GM18858 (cell line): ENCODE measurements around the gene ACAP3.

Source experiments
- ATAC-seq: cut with Tn5 transposase; IDR thresholded peaks from one replicate; pipeline ENCODE4 v1.9.1; 2021; ENCODE audit not compliant: unreplicated experiment

ACAP3 gene

GRCh38 chr1:1272341-1273208, 35.2 kb downstream of the ACAP3 start:
- no peak for ATAC-seq

GRCh38 chr1:1270813-1271212, 36.9 kb downstream of the ACAP3 start:
- no peak for ATAC-seq

DNA sequence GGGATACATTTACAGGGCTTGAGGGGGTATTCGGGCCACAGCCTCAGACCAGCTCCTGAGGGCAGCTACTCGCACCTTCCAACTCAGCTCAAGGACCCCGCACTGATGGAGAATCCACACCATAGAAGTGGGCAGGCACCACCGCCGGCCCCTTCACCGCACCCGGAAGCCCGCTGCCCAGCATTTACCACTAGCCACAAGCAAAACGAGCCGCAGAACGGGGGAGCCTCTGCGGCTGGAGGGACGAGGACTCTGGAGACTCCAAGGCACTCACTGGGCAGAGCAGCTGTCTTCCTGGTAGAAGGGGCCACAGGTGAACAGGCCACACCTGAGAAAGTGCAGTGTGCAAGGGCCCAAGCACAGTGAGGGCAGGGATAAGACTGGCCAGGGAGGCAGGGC, 39.4 kb downstream of the ACAP3 start:
- ATAC-seq: no peak

DNA sequence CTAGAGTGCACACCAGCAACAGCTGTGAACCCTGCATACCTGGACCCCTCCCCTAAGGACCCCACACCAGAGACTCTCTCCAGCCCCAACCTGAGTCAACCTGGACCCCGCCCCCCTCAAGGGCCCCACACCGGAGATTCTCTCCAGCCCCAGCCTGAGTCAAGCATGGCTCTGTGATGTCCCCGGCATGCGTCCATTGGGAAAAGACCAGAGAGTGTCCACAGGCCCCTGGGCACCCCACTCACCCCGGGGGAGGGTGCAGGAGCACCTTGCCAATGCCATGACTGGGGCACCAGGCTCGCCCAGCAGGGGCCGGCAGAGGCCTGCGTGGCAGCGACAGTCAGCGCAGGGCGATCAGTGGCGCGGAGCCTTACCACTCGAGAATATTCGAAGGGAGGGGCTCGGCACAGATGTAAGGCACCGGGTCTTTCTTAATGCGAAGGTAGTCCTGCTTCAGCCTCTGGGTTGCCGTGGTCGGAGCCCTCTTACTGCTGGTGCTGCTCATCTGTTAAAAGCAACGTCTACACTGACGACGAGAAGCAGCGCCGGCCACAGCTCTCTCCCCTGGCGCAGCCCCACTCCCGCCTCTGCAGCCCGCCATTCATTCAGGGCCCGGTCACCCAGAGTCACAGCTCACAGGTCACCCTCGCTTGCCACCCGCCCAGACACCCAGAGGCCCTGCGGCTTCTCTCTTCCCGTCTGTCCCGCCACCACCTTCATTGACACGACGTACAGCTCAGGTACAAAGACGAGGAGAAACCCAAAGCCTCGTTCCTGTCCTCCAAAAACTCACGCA, 40.0 kb downstream of the ACAP3 start:
- ATAC-seq: no peak

GRCh38 chr1:1264868-1265272, 42.9 kb downstream of the ACAP3 start:
- no peak for ATAC-seq

- no peak for ATAC-seq
These were observed 43.7 kb downstream of the ACAP3 start for GRCh38 chr1:1264026-1264425.

DNA sequence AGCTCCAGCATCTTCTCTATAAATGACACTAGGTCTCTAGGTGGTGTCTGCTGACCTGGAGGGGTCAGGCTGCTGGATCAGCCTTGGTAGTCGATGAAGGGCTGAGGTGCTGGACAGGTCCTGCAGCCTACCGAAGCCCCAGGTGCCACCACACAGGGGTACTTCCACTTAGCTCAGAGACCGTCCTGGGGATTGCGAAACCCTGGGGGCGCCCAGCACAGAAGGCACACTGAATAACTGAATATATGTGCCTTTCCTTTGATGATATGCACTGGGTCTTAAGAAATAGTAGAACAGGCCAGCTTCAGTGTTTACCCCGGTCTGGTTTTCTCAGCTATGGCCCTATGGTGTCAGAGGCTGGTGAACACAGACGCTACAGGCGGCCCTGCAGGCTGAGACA, 45.0 kb downstream of the ACAP3 start:
- ATAC-seq: no peak

GRCh38 chr1:1262071-1262470, 45.7 kb downstream of the ACAP3 start:
- no peak for ATAC-seq

GRCh38 chr1:1260843-1261560, 46.7 kb downstream of the ACAP3 start:
- no peak for ATAC-seq

GRCh38 chr1:1259951-1260600, 47.7 kb downstream of the ACAP3 start:
- no peak for ATAC-seq

DNA sequence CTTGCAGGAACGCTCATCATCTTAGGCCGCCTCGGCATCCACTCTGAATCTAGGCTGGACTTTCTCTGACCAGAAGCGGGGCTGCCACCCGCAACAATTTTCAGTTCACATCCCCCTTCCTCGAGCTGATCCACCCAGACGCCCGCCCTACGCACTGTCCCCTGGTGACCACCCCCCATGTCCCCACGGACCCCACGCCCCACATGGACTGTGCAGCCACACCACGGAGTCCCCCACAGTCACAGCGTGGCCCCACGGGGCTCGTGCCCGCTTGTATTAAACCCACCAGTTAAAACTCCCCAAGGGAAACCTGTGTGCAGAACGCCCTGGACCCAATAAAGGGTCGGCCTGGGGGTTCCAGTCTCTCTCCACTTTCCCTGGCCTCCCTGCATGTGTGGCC, 48.2 kb downstream of the ACAP3 start:
- ATAC-seq: no peak

DNA sequence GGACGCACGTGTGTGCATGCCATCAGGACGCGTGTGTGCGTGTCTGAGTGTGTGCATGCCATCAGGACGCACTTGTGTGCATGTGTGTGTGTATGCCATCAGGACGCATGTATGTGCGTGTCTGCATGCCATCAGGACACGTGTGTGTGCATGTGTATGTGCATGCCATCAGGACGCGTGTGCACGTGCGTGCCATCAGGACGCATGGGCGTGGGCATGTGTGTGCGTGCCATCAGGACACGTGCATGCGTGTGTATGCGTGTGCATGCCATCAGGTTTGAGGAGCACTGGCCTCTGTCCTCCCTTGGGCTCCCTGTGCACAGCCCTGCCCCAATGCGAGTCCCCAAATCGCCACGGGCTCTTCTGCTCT, 48.6 kb downstream of the ACAP3 start:
- no peak for ATAC-seq

DNA sequence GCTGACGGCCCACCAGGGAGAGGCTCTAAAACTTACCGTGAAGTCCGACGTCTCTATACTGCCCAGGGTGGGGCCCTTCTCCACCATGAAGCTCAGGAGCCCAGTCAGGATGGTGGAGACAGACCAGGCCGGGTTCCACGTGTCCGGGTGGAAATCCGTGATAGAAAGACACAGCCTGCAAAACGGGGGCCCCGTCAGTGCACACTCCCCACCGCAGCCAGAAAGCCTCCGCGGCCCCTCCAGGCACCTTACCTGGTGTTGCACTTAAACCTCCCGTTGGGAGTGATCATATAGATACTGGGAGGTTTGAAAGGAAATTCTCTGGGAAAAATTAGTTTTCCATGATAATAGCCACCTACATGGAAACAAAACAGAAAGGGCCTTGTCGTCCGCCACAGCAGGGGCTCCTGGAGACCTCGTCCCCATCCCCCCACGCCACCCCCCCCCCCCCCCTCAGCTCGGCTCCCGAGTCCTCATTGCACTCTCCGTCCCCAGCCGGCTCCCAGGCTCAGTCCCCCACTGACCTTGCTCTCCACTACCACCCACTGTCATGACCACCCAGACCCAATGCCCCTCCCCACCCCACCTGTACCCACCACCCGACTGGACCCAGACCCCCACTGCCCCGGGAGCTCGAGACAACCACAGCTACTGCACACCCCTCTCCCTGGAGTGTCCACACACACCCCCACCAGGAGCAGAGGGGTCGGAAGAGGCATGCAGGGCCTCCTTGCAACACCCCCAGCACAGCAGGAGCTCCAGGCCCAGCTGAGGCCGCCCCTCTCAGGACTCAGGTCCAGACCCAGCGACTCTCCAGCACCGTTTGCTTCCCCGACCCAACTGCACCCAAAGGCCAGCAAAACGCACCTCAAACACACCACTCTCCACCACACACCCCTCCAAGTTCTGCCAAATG, 50.5 kb downstream of the ACAP3 start:
- no peak for ATAC-seq

DNA sequence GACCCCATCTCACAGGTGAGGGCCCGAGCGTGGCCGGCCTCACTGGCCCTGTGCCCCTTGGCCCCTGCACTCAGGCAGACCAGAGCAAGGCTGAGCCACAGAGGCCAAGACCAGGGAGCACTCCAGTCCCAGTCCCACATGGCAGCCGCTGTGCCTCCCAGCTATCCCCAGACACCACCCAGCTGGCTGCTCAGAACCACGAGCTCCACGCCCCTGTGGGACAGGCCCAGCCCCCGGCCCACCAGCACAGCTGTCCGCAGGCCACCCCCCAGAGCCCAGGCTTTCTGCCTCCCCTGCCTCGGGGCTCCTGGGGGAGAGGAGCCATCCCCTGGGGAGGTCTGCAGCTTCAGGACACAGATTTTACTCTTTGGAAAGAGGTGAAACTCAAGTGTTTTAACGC, 52.1 kb downstream of the ACAP3 start:
- no peak for ATAC-seq

- no peak for ATAC-seq
These were observed 52.7 kb downstream of the ACAP3 start for GRCh38 chr1:1255078-1255477.

- ATAC-seq: no peak
These were observed 53.1 kb downstream of the ACAP3 start for GRCh38 chr1:1254667-1254998.

DNA sequence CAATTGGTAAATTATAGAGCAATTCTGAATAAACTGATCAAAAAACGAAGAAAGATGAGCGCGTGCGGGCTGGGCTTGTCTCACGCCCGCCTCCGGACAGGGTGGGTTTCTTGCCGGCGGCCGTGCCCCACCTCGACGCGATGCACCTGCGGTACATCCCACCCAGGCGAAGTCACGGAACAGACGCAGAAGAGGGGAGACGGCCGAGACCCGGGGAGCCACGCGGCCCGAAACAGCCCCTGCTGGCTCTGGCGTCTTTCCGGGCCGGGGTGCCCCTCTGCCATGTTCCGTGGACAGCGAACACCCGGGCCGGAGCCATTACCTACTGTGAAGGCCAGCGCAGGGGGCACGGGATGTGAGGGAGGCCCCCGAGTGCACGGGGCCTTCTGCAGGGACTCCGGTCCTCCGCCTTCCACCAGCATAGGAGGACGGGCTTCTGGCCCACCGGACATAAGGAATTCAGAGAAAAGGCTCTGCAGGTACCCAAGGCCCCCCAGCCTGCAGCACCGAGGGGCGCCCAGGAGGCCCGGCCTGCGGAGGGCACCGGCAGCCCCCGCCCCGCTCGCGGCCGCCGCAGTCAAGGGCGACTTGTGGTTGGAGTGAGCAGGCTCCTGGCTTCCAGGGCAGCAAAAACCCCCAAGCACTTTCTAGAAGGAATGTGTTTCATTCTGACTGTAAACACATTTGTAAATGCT, 53.6 kb downstream of the ACAP3 start:
- no peak for ATAC-seq

- ATAC-seq: no peak
These were observed 54.4 kb downstream of the ACAP3 start for GRCh38 chr1:1253314-1253713.

- ATAC-seq: no peak
These were observed 56.9 kb downstream of the ACAP3 start for GRCh38 chr1:1250786-1251284.
